GM19238 (cell line): Measurements from ENCODE around the gene METTL24.
"Not testable (repeated sequence)": the region's sequence is repeated elsewhere in the genome, so short reads cannot be mapped to it uniquely, and the experiment has no call there.

Experiments
- DNase-seq: peaks from one replicate; pipeline ENCODE4 v3.0.0; 2011; ENCODE audit warnings: low spot score; ENCODE audit not compliant: insufficient read length

METTL24 gene

DNA sequence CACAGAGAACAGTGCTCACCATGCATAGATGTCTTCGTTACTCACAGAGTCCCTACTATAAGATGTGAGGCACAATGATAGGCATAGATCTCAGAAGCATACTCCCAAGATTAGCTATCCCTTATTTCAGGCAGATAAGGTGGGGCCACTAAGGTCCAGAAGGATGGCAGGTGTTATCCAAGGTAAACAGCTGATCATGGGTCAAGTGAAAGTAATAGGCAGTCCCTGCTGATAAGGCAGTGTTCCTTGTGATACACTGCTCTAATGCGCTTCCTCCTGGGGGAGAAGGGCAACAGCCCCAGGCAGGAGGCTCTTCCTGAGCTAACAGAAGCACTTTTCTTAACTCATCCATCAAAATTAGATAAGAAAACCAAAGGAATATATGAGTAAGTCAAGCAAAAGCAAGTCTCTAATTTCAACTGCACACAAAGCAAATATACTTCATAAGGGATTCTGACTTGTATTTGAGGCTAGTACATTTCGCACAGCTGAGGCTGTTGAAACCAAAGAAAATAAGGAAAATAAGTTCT is 42.2 kb downstream of the METTL24 start:
- DNase-seq, result no peak

DNA sequence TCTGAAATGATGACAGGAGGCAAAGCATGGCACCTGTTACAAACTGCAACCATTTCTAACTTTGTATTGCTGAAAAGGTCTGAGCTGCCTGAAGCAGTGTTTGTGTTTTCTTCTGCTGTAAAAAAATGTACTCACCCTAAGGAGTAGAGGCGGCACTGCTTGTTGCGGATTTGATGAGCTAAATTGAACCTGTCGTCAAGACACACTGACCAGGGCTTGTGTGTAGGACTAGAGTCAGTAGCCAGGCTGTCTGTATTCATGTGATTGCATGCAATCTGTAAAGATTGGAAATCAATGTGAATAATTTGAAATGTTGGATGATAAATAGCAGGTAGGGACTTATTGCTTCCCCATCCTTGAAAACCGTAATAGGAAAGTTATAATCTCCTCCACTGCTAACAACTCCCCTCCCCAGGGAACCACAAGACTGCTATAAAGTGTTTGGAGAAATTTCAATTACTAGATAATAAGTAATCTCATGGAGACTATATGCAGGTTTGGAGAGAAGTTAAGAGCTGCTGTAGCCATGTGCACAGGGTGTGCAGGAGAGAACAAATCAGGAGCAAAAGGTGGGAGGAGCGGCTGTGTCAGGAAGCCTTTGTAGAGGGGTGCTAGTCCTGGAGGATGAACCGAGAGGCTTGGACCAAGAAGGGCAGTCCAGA is 42.8 kb downstream of the METTL24 start:
- DNase-seq, result no peak

DNA sequence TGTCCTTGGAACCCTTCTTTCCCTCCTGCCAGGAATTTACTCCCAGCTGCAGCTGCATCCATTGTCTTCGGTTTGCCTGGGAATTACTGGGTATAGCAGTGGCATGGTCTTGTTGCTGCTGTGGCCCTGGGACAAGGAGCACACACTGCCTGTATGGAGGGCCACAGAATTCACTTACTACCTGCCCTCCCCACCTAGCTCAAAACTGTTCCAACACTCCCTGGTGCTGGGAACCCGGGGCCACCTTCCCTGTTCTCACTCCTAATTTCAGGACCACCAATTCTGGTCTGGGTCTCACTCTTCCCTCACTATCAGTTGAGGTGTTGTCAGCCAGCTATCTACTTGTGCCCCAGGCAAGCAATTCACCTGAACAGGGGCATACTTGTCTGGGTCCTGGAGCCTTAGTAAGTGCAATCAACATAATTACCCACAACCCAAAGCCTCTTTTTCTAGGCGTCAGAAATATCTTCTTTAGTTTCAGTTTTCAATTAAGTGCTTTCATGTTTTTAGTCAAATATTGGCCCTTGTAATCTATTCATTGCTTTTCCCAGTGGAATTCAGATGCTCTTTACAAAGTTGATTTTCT is 47.2 kb downstream of the METTL24 start:
- no peak for DNase-seq

DNA sequence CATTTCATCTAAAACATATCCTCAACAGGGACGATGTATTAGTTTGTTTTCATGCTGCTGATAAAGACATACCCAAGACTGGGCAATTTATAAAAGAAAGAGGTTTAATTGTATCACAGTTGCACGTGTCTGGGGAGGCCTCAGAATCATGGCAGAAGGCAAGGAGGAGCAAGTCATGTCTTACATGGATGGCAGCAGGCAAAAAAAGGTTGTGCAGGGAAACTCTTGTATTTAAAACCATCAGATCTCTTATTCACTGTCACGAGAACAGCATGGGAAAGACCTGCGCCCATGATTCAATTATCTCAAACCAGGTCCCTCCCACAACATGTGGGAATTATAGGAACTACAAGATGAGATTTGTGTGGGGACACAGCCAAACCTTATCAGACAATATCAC is 48.7 kb downstream of the METTL24 start:
- DNase-seq, result not testable (repeated sequence)

DNA sequence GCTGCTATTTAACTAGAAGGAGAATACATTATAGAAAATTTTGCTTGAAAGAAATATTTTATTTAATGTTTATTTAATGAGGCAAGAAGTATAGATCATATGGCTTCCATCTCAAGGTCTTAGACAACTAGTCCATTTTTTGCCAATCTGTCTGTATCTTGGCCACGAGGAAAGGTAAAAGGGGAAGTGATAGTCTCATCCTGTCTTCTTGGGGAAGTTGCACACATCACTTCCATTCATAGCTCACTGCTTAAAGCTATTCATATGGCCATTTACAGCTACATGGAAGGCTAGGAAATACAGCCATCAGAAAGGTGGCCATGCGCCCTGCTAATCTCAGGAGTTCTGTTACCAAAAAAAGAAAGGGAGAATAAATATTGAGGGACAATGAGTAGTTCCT is 50.8 kb downstream of the METTL24 start:
- no peak for DNase-seq

DNA sequence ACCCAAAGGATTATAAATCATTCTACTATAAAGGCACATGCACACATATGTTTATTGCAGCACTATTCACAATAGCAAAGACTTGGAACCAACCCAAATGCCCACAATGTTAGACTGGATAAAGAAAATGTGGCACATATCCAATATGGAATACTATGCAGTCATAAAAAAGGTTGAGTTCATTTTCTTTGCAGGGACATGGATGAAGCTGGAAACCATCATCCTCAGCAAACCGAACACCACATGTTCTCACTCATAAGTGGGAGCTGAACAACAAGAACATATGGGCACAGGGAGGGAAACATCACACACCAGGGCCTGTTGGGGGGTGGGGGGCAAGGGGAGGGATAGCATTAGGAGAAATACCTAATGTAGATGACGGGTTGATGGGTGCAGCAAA is 52.3 kb downstream of the METTL24 start:
- not testable (repeated sequence) for DNase-seq

DNA sequence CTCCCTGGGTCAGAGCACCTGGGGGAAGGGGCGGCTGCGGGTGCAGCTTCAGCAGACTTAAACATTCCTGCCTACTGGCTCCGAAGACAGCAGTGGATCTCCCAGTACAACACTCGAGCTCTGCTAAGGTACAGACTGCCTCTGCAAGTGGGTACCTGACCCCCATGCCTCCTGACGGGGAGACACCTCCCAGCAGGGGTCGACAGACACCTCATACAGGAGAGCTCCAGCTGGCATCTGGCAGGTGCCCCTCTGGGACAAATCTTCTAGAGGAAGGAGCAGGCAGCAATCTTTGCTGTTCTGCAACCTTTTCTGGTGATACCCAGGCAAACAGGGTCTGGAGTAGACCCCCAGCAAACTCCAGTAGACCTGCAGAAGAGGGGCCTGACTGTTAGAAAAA is 54.5 kb downstream of the METTL24 start:
- not testable (repeated sequence) for DNase-seq

DNA sequence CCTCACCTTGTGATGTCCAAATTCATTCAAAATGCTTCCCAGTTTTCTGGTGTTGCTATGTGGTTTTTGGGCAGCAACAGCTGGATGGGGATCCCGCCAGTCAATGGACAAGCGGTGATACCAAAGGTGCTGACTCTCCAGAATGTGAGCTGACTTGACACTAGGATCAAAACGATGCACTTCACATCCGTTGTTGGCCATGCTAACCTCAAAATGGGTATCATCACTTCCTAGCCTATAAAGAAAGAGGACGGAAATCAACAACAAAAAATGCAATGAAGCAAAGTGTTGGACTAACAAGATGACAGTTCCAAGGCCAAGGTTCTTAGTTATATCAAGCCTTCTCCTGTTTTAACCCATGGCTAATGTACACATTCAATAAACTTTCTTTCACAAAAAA is 59.2 kb downstream of the METTL24 start:
- DNase-seq, result no peak

DNA sequence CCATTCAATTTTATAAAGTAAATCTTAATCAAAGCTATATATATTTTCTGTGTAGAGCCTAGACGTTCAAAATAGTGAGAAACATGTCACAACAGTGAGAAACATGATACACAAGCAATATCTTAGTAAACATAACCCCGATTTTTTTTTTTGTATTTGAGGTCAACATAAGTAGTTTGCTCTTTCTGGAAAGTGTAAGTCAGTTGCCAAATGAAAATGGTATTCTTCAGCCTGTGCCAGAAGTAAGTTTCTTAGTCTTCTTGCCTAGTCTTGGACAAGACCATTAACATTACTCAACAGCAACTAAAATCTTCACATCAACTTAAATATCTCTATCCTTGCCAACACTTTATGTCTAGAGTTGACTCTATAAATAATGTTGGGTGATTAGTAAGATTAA is 59.7 kb downstream of the METTL24 start:
- DNase-seq, result no peak

DNA sequence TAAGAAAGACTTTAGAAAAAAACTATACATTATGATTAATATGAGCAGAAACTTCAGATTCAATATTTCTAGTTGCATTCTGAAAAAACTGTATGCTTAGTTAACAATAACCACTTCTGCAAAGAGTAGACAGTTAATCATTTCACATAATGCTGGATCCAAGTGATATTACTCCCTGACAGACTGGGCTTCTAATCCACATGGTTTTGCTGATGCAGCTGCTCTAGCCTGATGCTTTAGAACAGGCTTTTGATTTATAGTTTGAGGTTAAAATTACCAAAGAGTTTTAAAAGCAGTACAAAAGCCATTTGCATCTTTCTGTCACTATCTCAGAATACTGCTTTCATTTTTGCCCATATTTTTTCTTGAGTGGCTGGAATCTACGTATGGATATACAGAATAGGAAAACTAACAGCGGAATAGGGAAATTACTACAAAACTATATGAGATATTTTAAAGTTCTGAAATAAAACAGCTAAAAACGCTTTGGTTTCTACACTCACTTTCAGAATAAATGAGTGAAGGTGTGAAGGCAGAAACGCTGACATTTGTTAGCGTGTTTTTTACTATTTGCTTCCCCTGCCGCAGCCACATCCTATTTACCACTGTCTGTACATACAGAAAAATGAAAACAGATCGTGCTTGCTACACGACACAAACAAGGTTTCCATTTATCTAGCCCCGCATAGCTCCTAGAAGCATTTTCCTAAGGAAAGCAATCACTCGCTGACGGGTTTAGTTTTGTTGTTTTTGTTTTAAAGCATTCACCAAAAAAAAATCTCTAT is 61.7 kb downstream of the METTL24 start:
- DNase-seq, result no peak

DNA sequence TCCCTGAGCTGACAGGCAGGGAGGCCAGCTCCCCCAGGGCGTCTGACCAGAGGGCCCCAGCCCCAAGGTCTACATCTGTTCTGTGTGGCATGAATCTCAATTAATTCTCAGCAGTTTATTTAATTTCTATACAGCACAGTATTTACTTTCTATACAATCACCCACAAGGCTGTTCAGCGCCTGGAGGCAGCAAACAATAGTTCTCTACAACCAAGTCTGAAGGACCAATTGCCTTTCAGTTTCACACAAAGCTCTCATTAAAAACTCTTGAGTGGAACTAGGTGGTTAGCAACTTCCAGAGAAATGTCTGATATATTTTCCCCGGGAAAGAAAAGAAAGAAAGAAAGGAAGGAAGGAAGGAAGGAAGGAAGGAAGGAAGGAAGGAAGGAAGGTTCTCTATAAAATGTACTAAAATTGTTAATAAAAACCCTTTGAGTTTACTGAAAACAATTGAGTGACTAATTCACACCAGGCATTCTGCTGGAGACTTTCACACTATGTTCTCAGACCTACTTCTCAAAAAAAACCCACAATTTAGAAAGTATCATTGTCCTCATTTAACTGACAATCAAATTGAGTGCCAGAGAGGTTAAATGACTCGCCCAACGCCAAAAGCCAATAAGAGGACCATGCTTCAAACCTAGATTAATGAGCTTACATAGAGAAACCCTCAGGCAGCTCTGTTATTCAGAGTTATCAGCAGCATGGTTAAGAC is 62.5 kb downstream of the METTL24 start:
- DNase-seq, result no peak

DNA sequence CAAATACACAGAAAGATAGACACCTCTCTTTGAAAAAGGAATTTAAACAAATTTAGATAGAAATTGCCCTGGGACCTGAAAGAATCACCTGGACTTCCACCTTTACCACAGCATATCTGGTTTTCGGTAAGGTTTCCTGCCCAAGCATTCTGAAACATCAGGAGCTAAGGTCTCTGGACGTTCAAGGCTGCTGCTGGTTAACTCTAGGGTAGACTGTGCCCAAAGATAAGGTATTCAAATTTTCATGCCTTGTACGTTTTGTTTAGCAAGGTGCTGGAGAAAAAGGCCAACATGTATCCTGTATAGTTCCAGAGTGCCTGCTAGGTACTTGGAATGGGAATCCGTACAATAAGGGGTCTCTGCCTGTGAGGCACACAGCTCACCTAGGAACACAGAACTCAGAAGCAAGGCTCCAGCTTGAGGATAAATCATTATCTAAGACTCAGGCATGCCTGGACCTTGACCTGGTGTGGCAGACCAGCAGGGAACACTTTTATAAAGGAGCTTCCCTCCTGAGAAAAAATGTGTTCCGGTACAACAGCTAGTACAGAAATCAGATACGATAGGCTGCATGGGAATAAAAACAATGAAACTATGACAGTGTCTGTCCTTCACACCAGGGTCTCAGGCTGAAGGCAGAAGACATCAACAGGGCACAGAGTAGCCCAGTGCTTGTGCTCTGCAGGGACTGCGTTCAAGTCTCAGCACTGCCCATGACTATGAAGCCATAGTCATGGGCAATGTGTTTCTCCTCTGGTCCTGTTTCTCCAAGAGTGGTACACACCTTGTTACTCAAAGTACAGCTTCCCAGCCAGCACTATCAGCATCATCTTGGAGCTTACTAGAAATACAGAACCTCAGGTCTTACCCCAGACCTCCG is 70.4 kb downstream of the METTL24 start:
- no peak for DNase-seq

DNA sequence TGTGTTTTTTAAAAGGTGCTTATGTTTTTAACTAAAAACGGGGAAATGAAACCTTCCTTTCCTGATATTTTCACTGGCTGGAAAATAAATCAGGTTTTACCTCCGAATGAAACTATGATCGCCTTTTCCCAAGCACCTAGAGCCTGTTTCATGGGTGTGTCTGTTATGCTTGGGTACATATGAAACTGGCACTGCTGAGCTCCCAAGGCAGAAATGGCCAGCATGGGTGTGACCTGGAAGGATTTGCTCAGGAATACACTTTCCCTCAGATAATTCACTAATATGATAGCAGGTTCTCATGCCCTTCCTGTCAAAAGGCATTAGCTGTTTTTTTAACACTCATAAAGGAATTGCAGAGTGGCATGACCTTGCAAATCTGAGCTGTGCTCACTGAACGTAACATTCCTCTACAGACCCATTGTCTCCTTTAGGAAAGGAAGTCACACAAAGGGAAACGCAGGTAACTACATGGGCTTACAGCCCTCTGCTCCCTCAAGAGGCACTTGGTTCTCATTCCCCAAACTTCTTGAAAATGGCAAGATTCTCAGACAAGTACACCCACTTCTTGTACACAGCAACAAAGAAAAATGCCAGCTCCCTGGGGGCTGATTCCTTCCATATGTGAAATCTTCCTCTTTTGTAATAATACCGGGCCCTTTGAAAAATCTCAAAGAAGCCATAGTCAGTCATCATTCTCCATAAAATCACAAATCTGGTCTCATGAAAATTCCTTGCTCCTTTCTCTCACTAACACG is 72.7 kb downstream of the METTL24 start:
- DNase-seq, result no peak

DNA sequence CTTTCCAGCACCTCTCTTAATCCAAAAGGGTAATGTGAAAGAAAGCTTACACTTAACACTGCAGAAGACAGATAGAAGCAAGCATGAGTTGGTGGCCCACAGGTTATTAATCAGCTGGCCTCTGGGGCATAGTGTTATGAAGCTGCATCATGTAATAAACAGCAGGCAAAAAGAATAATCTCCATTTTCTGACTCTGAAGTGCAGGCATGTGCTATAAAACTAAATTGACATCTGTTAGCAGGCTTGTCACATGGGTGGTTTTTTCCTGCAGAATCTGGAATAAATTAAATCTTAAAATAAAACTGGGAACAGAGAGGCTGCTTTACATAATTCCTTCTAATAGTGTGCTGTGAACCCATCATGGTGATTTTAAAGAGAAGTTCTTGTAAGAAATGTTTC is 73.3 kb downstream of the METTL24 start:
- no peak for DNase-seq

DNA sequence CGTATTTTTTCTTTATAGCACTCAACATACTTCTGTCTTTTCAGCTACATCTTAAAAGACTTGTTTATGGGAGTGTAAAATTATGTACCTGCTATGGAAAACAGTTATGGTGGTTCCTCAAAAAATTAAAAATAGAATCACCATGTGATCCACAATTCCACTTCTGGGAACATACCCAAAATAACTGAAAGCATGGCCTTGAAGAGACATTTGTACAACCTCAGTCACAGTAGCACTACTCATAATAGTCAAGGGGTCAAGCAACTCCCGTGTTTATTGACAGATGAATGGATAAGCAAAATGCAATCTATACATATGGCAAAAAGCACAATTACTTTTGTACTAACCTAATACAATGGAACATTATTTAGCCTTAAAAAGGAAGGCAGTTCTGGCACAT is 74.5 kb downstream of the METTL24 start:
- no peak for DNase-seq

DNA sequence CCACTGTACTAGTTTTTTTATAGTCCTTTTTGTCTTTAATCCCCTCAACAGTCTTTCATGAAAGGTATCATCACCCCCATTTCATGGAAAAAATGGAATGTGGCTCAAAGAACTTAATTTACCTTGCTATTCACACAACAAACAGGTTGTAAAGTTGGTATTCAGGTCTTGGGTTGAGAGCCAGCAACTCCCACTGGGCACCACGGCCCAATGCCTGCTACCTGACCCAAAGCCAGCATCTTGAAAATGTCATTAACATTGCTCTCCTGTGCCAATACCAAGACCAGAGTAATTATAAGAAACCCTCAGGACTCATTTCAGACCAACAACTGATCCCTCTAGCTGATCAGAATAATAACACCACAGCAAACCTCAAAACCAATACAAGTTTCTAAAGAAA is 75.7 kb downstream of the METTL24 start:
- no peak for DNase-seq

DNA sequence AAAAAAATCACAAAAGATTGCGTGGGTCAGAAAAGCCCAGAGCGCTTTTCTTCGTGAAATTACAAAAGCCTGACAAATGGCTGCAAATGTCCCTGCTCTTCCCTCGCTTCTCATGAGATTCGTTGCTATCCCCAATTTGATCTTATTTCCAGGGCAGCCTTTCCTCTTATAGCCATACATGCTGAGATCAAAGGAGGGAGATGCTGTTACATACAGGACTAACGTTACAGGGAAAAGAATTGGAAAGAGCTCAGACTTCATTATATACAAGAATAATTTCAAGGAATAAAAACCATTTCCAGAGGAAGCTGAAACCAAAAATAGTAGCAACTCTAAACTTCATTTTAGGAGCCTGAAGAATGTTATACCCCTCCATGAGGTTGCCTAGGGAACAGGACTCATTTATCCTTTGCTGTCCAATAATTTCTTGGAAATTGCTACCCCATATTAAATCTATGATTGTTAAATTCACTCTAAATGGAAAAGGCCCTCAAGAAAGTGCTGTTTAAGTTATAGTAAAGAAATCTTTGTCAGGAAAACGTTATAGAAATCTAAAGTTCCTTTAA is 81.0 kb downstream of the METTL24 start:
- no peak for DNase-seq

DNA sequence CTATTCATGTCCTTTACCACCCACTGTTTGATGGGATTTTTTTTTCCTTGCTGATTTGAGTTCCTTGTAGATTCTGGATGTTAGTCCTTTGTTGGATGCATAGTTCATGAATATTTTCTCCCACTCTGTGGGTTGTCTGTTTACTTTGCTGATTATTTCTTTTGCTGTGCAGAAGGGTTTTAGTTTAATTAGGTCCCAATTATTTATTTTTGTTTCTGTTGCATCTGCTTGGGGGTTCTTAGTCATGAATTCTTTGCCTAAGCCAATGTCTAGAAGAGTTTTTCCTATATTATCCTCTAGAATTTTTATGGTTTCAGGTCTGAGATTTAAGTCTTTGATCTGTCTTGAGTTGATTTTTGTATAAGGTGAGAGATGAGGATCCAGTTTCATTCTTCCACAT is 85.4 kb downstream of the METTL24 start:
- DNase-seq, result not testable (repeated sequence)

DNA sequence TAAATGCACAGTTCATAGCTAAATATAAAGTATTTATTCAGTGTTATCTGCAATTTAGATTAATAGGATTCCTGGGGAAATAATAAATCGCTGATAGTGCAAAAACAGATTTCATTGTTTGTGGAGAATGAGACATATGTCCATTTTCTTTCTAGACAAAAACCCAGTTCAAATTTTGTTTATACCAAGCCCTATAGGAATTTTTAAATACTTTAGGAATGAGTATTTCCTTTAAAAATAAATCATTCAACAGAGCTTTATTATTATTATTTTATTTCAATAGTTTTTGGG is 86.5 kb downstream of the METTL24 start:
- DNase-seq, result no peak

DNA sequence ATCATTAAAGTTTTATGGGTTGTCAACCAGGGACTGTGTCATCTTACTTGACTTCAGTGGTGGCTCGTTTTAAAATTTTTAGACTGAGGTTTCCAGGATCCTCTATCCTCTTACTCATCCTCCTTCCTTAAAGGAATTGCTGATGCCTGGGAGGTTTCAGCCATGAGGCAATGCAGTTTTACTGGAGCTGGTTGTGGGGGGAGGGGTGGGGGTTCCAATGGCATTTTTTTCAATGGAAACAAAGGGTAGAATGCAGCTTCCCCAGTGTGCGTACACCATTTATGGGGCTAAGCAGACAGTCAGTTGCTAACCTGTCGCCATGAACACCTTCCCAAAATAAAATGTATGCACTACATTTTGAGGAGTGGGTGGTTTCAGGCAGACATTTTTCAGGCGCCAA is 88.0 kb downstream of the METTL24 start:
- DNase-seq, result no peak
